ENCODE data around the gene ANKRD60.

Gene ANKRD60

GRCh38 chr20:58228484-58229197, at the start of gene ANKRD60:
ANKRD60 (minus strand) TSS chr20:58228653; CDS start chr20:58228653, 0 bp downstream.
- DNase-seq: no peak

GRCh38 chr20:58277578-58278472, 49.4 kb upstream of the ANKRD60 start:
- no peak for DNase-seq

DNA sequence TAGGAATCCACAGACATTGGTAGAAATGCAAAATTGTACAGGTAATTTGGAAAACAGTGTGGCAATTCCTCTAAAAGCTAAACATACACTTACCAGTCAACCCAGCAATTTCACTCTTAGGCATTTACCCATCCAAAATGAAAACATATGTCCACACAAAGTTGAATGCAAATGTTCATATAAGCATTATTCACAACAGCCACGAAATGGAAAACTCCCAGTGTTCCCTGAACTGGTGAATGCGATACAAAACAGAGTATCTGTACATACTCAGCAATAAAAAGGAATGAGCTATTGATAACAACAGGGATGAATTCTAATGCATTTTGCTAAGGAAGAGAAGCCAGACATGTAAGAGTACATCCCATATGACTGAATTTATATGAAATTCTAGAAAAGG, 48.7 kb upstream of the ANKRD60 start:
- no peak for DNase-seq

DNA sequence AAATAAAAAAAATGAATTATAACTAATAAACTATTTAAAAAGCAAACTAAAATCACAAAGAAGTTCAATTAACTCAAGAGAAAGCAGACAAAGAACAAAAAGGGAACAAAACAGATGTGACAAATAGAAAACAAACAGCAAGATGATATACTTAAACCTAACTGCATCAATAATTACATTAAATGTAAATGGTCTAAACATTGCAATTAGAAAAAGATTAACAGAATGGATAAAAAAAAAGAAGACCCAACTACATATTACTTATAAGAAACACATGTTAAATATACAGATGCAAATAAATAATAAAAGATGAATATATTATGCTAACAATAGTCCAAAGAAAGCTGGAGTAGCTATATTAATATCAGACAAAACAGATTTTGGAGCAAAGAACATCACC, 45.9 kb upstream of the ANKRD60 start:
- no peak for DNase-seq

GRCh38 chr20:58271606-58272351, 43.3 kb upstream of the ANKRD60 start:
- DNase-seq: no peak

DNA sequence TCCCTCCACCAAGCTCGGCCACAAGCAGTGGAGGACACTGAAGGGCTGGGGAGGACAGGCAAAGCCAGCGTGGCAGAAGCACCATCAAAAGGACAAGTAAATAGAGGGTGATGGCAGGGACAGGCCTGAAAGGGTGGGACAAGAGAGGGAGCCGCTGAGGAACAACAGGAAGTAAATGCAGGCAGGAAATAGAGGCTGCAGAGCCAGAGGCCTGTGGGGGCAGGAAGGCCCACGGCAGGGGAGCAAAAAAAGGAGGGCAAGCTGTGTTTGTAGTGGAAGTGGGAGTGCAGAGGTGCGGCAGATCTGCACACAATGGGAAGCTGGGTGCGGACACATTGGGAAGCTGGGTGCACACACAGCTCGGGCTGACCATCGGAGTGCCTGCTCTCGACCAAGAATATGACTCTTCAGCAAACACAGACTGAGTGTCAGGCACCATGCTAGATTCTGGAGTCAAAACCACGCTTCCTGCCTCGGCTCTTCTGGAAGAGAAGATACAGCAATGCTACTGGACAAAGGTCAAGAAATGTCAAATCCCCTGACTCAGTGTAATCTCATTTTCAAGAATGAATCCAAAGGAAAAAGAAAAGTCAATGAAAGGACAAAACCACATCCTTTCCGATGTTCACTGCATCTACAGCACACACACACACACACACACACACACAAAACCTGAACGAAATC, 40.6 kb upstream of the ANKRD60 start:
- DNase-seq: no peak

DNA sequence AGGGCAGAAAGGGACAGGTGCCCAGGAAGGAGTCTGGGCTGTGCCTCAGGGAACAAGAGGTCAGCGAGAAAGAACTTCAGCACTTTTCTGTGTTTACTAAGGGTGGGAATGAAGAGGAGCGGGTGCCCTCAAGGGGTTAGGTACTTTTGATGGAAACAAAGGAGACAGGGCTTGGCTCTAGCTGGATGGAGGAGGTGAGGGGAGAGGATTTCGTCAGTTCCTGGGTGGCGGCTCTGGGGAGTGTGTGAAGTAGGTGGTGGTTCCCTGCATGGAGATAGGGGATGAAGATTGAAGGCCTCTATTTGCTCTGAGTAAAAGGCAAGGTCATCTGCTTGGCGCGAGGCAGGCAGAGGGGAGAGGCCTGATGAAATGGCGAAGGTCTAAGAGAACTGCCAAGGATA, 40.0 kb upstream of the ANKRD60 start:
- DNase-seq: no peak

DNA sequence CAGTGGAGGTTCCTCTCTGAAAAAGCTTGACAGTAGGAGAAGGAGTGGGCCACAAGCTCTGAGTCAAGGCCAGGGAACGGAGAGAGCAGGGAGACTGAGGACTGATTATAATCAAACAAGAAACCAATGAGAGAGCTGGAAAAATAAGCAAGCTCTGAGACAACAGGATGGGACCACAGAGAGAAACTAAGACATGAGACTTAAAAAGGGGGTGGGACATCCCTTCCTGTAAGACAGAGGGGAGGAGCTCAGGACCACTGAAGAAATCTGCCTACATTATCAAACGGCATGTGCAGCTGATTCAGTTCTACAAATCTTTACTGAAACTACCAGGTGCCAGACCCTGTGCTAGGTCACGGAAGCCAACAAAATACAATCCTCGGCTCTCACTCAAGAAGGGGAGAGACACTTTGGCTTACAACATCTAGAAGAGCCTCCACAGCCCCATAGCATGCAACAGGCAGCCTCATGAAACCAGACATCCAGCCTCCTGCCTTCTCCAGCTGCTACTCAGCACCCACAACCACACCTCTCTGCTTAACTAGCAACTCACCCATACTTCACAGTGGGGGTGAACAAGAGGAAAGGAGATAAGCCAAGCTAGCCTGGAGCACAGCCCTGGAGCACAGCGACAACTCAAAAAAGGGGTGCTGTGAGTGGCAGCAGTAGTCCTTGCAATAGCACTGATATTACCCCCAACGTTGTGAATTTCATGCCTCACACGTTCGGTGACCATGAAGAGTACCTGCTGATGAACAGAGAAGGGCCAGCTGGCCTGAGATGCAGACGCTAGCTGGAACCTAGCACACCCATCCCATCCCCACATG, 39.1 kb upstream of the ANKRD60 start:
- no peak for DNase-seq

DNA sequence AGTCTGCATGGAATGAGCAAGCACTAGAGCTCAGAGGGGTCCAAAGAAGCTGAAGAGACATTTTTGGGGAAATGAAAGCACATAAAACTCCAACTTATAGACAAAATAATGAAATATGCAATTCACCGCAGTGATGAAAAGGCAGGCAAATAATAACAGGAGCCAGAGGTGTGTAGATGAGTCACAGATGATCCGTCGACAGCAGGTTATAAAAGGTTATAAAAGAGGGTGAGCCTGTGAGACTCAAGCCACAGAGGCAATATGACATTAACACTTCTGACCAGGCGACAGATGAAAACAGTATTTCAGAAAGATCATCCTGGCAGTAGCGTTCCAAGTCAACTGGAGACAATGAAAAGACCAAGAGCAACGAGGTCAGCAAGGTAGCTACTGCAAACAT, 35.8 kb upstream of the ANKRD60 start:
- DNase-seq: no peak

GRCh38 chr20:58261660-58262059, 33.2 kb upstream of the ANKRD60 start:
- no peak for DNase-seq

- DNase-seq: no peak
These were observed 31.6 kb upstream of the ANKRD60 start for GRCh38 chr20:58260006-58260405.

DNA sequence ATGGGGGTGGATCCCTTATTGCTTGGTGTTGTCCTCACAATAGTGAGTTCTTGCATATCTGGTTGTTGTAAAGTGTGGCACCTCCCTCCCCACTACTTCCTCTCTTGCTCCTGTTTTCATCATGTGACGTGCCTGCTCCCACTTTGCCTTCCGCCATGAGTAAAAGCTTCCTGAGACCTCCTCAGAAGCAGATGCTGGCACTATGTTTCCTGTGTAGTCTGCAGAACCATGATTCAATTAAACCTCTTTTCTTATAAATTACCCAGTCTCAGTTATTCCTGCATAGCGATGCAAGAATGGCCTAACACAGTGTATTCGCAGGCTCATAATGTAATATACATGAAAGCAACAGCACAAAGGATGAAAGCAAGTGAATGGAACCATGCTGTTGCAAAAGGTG, 28.4 kb upstream of the ANKRD60 start:
- no peak for DNase-seq

GRCh38 chr20:58256307-58256706, 27.9 kb upstream of the ANKRD60 start:
- DNase-seq: no peak

DNA sequence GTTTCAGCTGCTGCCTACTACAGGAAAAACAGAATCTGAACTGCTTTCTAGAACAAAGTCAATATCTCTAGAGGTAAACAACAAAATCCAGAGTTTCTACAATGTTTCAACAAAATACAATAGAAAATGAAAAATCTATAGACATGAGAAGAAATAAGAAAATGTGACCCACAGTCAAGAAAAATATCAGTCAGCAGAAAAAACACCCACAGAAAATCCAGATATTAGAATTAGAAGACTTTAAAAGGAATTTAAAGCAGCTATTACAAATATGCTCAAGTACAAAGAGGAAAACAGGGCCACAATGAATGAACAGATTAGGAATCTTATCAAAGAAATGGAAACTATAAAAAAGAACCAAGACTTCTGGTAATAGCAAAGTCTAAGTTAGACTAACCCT, 26.4 kb upstream of the ANKRD60 start:
- DNase-seq: no peak

DNA sequence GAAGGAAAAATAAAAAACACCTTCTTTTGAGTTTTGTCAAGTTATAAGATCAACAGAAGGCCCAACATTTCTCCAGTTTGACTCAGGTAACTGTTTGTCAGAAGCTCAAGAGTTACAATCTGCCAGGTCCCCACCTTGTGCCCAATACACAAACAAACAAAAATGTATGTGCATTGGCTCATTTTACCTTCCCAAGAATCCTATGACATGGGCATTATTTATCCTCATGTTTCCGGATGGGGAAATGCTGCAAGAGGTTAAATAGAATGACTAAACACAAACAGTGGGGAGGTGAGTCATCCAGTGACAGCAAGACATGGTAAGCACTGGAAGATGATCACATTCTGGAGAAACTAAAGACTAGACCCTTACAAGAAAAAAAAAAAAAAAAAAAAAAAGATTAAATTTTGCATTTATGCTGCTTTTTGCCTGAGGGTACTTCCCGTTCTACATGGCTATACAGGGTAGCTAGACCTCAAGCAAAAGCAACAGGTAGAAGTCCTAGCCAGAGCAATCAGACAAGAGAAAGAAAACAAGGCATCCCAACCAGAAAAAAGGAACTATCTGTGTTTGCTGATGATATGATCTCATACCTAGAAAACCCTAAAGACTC, 23.6 kb upstream of the ANKRD60 start:
- no peak for DNase-seq

- DNase-seq: no peak
These were observed 23.0 kb upstream of the ANKRD60 start for GRCh38 chr20:58251348-58251978.

DNA sequence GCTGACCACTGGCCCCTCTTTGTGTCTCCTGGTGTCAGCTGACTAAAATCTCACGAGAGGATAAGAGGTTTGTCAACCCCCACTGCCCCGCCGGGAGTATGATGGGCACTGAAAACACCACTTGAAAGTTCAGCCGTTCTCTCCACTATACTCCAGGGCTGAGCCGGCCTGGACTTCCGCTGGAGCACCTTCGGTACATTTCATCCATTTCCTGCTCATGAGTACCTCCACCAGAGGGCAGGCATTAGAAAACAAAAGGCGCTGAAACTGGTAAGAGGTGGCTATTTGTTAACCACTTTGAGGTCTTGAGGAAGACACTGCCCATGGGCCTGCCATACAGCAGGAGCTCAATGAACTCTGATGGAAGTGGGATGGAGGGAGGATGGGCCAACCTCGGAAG, 17.9 kb upstream of the ANKRD60 start:
- no peak for DNase-seq

DNA sequence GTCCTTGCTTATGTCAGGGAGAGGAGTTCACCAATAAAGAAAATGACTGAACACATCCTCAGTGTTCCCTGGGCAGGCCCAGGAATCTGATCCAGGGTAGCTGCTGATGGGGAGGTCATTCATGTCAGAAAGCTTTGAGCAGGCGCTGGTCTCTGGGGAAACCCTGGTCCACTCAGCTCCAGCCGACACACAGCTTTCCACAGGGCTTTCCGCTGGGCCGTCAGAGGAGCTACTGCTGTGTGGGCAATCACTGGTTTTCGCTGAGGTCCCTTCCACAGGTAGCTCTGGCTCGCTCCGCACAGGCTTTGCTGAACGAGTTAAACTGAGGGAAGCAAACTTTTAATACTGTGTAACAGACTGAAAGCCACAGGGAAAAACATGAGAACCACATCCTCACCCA, 17.5 kb upstream of the ANKRD60 start:
- no peak for DNase-seq

- DNase-seq: no peak
These were observed 16.9 kb upstream of the ANKRD60 start for GRCh38 chr20:58245181-58245891.

DNA sequence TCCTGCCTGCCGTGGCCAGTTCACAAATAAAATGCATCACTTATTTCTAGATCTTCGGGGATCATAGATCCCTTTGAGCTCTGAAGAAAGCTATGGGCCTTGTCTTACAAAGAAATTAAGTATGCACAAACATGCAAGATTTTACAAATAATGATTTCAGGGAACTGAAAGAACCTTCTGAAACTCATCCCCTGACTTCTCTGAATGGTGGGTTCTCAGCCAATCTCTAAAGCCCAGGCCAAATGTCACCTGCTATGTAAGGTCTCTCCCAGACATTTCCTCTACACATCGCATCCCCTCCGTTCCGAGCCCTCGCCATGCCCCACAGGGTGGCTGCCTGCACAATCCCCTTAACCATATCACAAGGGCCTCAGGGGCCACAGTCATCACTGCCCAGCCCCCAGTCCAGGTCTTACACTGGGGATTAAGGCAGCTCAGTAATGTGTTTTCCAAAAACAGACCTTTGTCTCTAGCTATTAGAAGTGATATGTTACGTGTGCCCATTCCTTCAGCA, 16.1 kb upstream of the ANKRD60 start:
- DNase-seq: no peak
